RWPE1 (cell line): ENCODE measurements around the gene STON1.

ENCODE experiments used
- CTCF ChIA-PET: fragments of 350-600 bp; sonication (Branson Sonifier 250); formaldehyde crosslinking; extraction: SDS; loops from one replicate; lab custom pipeline; 2021; lab: Yijun Ruan, JAX
- POLR2A ChIA-PET: fragments of 400-600 bp; formaldehyde crosslinking; extraction: SDS; loops from one replicate; lab custom pipeline; 2020; ENCODE audit warnings: antibody characterized with exemption; ENCODE audit not compliant: low non-redundant PET; lab: Yijun Ruan, JAX
- DNase-seq: peaks from one replicate; pipeline ENCODE4 v3.0.0; 2012; ENCODE audit warnings: low spot score
- H3K27ac ChIP-seq: fragments of 450-650 bp; 2 replicates; pipeline ENCODE4 v1.5.1; 2017
- CTCF ChIP-seq: fragments of 450-650 bp; conservative IDR thresholded peaks from 2 replicates; pipeline ENCODE4 v1.5.1; 2017; ENCODE audit warnings: low read depth, mild to moderate bottlenecking

STON1 gene

GRCh38 chr2:48633143-48633542 lies 103.2 kb downstream of the STON1 start:
- no peak overlapping the region for H3K27ac ChIP-seq
- TF ChIP-seq CTCF = no peak
- ChIA-PET CTCF (interaction anchor here (0.7 kb wide), 1 partner anchor 906 kb away, joined by 3 read pairs; no protein-coding TSS in a partner anchor), POLR2A (no interaction called here)
- DNase-seq = no peak

GRCh38 chr2:48635786-48636185 lies 105.8 kb downstream of the STON1 start:
- CTCF ChIA-PET = interaction anchor here (0.6 kb wide), 1 partner anchor 16 kb away, joined by 4 read pairs; no protein-coding TSS in a partner anchor
- DNase-seq = no peak
- no peak for TF ChIP-seq CTCF
- no peak overlapping the region for H3K27ac ChIP-seq
- POLR2A ChIA-PET = no interaction called here

DNA sequence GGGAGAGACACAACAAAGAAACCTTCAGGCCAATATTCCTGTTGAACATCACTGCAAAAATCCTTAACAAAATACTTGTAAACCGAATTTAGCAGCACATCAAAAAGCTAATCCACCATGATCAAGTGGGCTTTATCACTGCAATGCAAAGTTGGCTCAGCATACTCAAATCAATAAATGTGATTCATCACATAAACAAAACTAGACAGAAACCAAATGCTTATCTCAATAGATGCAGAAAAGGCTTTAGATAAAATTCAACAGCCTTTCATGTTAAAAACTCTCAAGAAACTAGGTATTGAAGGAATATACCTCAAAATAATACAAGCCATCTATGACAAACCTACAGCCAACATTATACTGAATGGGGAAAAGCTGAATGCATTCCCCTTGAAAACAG lies 108.3 kb downstream of the STON1 start:
- DNase-seq = no peak
- no peak for TF ChIP-seq CTCF
- POLR2A ChIA-PET = no interaction called here
- CTCF ChIA-PET = no interaction called here
- no peak overlapping the region for H3K27ac ChIP-seq
